Activated T-helper 1 cell treated with Interleukin-2 at 50 U/mL for 16 hours (primary cell): ENCODE results near the gene PTH2.

Source experiments
- DNase-seq: peaks from one replicate; pipeline ENCODE4 v3.0.0-alpha.2; 2020; ENCODE audit warnings: low read depth

PTH2 gene

DNA sequence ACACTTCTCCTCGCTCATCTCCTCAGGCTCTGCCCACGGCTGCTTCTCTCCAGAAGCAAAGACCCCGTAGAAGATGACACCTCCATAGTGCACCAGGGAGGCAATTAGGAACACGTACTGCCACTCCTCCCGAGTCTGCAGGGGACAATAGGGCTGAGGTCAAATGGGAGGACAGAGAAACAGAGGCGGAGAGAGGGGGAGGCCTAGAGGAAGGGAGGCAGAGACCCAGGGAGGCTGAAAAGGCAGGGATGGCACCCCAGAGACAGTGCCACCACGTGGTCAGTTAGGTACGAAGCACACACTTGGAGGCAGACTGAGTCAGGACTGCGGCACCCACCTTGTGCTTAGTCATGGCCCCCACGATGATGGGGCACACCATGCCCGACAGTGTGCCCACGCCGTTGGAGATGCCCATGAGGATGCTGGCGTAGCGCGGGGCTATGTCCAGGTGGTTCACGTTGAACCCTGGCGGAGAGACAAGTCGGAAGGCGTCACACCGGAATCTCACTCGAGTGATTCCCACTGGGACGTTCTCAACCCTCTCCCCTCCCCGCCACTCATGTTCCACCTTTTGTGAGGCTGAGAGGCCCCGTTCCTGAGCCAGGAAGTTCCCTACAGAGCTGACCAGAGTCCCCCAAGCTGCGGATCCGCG lies 7.6 kb upstream of the PTH2 start:
- no peak for DNase-seq

DNA sequence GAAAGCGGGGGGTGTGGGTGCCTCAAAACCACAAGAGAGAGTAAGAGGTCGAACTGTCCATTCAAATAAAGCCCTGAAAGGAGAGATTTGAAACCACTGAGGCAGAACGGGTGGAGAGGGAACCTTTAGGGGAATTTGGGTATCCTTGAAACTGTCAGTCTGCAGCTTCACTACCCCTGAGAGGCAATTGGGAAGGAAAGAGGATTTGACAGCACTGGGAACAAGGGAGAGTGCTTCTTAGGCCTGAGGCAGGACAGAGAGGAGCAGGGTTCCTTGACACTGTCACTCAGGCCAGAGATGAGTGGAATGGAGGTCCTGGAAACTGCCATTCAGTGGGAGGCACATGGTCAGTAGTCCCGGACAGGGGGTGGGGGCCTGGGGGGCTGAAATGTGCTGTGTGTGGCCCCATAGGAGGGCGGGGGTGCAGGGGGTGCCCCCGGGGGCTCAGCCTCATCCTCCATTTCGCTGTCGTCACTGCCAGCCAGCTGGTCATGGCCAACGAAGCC lies 7.0 kb upstream of the PTH2 start:
- no peak for DNase-seq

DNA sequence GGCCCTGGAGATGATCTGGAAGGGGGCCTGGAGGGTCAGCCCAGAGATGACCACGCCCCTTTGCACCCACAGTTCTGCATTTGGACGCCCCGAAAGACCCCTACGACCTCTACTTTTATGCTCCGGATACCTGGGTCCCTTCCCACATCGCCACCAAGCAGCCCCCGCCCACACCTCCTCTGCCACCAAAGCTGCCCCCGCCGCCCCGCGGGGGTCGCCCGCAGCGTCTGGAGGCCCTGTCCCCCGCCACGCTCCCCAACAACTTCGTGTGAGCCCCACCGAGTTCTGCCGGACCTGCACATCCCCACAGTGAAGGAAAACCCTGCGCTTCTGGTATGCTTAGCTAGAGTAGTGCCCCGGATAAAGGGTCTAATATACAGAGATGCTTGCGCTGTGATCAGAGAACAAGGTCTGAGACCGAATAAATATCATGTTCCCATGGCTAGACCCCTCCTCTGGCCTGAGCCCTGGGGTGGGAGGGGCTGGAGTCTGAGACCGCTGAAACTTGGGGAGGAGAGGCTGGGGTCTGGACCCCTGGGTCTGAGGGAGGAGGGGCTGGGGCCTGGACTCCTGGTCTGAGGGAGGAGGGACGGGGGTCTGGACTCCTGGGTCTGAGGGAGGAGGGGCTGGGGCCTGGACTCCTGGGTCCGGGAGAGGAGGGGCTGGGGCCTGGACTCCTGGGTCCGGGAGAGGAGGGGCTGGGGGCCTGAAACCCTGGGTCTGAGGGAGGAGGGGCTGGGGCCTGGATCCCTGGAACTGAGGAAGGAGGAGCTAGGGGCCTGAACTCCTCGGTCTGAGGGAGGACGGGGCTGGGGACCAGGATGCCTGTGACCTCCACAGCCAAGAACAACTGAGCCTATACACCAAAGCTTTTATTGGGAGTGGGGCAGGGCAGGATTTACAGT lies 5.6 kb upstream of the PTH2 start:
- DNase-seq, result no peak

DNA sequence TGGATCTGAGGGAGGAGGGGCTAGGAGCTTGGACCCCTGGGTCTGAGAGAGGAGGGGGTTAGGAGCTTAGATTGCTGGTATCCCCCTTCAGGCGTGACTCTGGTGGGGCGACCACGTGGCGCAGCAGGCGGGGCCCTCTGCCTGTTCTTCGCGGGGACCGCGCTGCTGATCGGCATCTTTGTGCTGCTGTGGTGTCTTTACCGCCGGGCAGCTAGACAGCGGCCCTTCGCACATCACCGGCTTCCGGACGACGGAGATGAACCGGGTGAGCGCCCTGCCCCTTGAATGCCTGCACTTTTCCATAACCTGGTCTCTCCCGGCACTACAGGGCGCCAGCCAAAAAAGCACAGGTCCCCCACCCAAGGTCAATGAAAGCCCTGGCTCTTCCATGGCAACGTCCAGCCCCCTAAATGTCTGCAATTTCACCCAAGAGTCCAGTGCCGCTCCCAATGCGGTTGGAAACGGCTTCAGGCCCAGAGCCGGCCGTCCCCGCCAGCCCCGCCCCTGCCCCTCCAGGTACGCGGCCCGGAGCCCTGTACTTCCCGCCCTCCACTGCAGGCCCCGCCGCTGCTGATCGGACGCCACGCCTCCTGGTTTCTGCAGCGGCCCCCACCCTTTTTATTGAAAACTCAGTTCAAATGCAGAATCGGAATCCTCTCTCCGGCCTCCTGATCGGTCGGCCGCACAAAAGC lies 4.8 kb upstream of the PTH2 start:
- DNase-seq, result no peak

DNA sequence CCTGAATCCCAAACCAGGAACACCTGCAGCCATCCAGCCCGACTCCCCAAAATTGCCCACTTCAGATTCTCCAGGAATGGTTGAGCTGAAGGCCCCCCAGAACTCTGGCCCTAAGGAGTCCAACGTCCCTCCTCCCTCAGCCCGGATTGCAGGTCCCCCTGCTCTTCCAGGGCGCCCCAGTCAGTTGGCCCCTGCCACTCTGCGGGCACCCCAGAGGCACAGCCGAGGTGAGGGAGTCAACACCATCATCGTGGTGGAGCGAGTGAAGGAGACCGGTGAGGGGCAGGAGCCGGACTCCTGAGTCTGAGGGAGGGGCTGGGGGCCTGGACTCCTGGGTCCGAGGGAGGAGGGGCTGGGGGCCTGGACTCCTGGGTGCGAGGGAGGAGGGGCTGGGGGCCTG lies 4.1 kb upstream of the PTH2 start:
- no peak for DNase-seq

DNA sequence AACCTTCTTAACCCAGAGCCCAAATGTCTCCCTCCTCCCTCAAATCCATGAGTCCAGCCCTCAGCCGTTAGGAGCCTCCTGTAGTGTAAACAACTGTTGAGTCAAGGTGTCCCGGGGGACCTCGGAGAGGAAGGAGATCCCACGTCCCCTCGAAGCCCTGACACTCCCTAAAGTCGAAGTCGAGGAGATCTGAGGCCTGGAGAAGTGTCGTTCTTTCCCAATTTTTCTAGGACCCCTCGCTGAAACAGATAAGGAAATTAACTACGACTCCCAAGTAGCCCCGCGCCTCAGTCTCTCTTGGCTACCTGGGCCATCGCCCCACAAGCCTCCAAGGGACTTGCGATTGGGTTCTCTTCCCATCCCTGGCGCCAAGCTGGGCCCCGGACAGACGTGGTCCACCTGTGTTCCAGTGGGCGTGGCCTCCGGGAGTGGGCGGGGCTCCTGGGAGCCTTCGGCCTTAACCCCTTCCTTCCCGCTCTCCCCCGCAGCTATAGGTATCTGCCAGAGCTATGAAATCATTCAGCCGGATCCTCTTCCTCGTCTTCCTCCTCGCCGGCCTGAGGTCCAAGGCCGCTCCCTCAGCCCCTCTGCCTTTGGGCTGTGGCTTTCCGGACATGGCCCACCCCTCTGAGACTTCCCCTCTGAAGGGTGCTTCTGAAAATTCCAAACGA lies 2.8 kb upstream of the PTH2 start:
- no peak for DNase-seq

DNA sequence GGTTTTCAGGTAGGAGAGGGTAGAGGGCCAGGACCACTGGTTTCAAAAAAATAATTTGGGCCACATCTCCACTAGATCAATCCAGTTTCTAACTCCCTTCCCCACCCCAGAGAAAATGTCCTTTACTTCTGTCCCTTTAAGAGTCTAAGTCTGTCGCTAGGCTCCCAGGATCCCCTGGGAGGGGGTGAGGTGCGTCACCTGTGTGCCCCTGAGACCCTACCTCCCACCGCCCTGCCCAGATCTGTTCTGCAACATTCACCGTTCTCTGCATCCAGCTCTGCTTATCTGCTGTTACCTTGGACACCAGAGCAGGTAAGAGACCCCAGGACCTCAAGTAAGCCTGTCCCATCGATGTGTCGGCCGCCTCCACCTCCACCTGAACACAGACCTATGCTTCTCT lies 1.9 kb upstream of the PTH2 start, which contains the start of gene GFY:
Gene GFY, plus strand, starts transcription at position 211 of the 400 bp plus-strand sequence. CDS start 1,043 bp downstream, outside the sequence.
- DNase-seq, result no peak

DNA sequence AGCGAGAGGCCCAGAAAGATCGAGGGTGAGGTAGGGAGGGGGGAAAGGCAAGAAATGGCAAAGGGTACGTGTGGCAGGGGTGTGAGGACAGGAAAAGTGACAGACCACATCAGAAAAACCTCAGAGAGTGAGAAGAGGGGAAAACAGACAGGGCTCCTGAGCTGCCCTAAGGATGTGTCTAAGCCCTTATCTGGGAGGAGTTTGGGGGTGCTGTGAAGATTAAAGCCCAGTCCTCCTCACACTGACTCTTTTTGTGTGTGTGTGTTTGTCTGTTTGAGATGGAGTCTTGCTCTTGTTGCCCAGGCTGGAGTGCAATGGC lies 703 bp upstream of the PTH2 start:
- no peak for DNase-seq

DNA sequence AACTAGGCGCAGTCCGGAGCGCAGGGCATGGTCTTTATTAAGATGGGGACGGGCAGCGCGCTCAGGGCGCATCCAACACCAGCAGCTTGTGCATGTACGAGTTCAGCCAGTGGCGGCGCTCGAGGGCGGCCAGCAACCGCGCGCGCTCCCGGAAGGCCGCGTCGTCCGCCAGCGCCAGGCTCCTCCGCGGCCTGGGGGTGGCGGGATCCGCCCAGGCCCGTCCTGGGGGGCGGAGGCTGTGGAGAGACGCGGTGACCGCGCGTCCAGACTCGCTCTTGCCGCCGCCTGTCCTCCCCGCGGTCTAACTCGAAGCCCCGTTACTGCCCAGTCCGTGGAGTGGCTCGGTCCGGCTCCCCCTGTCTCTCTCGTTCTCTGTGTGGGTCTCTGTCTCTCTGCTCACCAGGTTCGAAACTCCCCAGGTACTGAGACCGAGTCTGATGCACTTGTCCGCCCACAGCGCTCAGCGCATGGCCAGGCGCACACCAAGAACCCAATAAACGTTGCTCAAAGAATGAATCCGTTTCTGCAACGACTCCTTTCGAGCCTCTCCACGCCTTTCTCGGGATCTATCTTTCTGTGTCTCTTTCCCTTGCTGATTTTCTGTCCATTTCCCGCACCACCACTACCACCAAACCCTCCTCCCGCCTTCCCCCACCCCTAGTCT lies 702 bp downstream of the PTH2 start:
- DNase-seq, result no peak

DNA sequence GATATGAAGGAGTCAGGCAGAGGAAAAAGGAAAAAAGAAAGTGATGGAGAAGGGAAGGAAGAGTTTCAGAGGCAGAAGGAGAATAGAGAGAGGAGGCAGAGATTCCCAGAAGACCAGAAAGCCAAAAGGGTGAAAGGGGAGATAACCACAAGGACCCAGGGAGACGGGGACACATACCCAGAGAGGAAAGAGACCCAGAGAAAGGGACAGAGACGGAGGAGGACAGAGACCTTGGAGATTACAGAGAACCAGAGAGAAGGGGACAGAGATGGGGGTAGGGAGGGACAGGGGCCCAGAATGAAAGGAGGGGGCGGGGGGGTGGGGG lies 1.4 kb downstream of the PTH2 start:
- no peak for DNase-seq

DNA sequence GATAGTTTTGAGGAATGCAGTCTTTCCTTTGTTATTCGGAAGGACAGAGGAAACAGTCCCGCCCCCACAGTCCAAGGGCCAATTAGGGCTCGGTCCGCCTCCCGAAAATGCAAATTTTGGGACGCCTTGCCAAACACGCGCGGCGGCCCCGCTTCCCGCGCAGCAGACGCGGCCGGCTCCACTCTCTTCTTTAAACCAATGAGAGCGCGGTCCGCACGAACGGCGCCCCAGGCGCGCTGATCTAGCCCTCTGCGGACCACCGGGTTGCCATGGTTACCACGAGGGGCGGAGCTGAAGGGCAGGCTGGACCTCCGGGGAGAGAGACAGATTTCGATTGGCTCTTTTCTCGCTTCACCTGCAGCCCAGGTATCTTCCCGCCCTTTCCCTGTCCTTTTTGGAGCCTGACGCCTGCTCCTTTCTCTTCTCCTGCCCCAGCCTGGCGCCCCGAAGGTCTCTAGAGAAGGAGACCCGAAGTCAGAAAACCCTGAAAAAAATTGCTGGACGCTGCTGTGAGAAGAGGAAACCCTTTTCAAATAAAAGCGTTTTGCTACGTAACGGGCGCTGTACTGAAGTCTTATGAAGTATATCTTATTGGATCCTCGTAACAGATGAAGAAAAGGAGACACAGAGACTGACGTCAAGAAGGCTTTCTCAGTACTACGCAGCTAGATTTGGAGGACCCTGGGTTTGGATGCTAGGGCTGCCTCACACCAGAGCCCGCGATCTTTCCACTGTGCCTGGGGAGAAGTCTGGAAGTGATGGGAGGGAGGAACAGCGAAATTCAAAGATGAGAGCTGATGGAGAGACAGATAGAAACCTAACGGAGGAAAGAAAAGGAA lies 2.0 kb downstream of the PTH2 start:
- DNase-seq, result no peak

DNA sequence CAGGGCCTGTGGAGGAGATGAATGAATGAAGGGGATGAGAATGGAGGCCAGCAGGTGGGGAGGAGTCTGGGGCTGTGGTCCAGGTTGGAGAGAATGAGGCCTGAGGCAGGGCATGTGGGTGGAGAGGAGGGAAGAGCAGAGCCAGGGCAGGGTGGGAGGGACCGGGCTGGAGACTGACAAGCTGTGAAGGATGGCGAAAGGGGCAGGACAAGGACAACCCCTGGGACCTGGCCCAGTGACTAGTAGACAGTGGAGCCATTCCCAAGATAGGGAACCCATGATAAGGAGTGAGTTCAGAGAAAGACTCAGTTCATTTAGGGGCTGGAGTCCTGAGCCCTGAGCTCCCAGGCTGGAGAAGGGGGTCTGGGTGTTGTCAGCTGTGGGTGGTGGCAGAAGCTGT lies 3.0 kb downstream of the PTH2 start:
- DNase-seq, result no peak

DNA sequence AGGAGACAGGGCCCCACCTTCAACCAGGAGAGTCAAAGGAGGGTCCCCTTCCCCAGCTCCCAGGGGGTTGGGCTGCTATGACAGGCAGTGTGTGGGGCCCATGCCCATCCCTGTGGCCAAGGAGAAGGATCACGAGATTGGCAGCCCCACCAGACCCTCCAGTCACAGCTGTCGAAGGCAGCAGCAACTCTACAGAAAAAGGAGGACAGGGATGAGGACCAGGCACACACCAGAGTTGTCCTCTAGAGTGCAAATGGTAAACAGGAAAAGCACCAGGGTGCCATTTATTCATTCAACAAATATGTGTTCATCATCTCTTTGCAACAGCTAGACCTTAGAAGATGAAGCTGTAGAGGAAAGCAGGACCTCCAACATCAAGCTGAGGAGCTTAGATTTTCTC lies 4.1 kb downstream of the PTH2 start:
- DNase-seq, result no peak

DNA sequence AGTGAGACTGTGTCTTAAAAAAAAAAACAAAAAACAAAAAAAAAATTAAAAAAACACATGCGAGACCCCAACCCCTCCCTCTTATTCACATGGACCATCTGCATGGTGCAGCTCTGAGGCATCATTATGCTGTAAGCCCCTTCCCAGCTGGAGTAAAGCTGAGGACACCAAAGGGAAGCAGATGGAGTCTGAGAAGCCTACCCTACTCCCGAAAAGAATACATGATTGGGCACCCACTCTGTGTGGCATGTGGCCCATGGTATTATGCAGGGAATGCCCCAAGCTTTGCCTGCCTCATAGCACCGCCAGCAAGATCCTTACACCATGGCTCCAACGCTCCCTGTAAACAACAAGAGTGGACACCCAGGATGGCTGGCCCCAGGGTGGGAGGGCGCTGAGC lies 4.7 kb downstream of the PTH2 start:
- no peak for DNase-seq

DNA sequence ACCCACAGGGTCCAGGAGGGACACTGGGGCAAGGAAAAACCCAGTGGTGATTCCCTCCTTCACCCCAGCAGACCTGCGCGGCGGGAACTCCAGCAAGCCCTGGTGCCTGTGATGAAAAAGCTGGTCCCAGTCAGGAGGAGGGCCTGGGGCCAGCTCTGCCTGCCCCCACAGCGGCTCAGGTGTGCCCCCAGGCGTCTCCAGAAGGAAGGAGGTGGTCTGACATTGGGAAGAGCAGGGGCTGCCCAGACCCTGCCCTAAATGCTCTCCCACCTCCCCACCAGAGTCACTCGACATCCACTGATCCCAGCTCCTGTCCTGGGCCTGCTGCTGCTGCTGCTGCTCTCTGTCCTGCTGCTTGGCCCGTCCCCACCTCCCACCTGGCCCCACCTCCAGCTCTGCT lies 6.2 kb downstream of the PTH2 start:
- DNase-seq, result no peak

DNA sequence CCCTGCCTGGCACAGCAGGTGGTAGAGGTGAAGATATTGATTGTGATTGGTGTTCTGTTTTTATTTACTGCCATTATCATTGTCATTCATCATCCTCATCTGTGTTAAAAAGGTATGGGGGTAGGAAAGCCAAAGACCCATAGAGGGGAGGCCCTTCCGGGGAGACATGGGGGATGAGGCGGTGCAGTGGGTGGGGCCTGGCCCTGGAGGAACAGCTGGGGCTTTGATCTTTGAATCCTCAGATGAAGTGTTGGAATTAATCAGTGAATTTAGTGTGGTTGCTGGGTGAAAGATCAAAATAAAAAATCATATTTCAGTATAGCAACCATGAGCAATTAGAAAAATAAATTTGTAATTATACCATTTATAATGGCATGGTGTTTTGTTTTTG lies 7.4 kb downstream of the PTH2 start:
- no peak for DNase-seq

DNA sequence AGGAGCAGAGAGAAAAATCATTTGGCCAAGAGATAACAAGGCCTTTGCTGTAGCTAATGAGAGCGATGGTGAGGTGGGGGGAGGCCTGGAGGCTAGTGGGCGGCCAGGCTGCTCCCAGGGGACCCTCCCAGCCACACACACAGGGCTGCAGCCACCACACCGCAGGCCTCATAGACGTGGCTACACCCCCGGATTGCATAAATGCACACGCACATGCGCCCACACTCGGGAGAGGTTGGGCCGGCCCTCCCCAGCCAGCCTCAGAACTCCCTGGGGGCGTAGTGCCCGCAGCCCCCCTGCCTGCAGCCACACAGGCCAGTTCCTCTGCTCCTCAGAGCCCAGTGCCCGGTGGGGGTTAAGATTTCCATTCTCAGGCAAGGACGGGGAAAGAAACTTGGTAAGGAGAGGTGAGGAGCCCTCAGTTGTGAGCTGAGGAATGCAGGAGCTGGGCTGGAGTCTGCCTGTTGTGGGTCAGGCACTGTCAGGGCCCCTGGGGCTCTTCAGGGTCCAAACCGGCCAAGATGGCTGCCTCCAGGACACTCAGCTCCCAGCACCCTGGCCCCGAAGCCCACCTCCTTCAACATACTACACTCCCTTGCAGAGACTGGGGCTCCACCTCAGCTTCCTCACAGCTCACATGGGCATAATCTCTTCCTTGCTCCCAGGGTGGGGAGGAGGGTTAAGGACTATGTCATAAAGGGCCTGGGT lies 8.0 kb downstream of the PTH2 start:
- DNase-seq, result no peak

DNA sequence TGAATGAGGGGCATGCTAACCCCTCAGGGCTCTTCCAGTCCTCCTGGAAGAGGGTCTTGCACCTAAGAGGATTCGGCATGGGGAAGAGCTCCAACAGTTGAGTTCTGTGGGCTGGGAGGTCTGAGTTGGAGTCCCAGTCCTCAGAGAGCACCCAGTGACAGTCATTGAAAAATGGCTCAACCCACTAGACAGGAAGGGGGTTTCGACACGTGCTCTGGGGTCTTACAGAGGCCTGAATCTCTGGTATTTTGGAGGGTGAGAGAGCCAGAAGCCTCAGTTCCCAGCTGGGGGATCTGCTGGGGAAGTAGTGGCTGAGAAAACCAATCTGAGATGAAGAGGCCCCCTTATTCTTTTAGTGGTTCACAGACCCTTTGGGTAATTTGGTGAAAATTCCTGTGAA lies 9.0 kb downstream of the PTH2 start:
- DNase-seq, result no peak

DNA sequence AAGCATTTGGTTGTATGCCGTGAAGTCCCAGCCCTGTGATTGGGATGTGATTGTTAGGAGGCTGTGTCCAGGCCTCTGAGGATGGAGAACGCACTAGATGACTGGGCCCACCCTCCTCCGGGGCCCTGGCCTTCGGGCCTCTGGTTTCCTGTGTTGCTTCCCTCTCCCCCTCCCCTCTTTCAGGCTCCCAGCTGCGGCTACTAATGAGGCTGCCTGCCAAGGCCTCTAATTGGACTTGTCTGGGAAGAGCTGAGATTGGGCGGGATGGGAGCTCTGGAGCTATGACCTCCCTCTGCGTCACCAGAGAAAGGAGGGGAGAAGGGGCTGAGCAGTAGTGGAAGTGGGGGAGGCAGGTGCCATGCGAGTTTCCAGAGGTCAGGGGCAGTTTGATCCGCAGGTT lies 9.9 kb downstream of the PTH2 start:
- no peak for DNase-seq

DNA sequence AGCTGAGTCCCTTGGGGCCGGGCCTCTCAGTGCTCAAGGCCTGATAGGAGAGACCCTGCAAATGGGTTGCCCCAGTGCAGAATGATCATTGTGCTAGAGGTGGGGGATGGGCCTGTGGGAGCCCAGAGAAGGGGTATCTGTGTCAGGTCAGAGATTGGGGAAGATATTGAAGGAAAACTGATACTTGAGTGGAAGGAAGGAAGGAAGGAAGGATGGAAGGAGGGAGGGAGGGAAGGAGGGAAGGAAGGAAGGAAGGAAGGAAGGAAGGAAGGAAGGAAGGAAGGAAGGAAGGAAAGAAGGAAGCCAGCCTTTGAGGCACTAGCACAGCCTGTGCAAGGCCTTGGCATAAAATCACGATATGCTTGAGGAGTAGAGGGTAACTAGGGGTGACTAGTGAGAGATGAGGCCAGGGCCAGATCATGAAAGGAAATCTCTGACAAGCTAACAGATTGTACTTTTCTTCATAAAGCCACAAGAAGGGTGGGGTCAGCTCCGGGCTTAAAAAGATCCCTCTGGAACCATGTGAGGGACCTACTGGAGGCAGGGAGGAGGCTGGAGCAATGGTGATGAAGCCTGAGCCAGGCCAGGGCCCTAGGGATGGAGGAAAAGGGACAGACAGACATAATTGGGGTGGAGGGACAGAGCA lies 11.4 kb downstream of the PTH2 start:
- no peak for DNase-seq
